HUES48 (cell line): ENCODE measurements around the gene SOCS6.

Experiments
- H3K27ac ChIP-seq: one replicate; pipeline ENCODE4 v1.7.0; 2013; ENCODE audit warnings: low read depth, low read length, inconsistent platforms
- H3K27me3 ChIP-seq: 2 replicates; pipeline ENCODE4 v1.6.1; 2013; ENCODE audit warnings: mild to moderate bottlenecking, low read length; ENCODE audit not compliant: control insufficient read depth, insufficient read depth
- H3K36me3 ChIP-seq: 2 replicates; pipeline ENCODE4 v1.6.1; 2013; ENCODE audit warnings: low read length; ENCODE audit not compliant: control insufficient read depth, insufficient read depth
- H3K4me1 ChIP-seq: 2 replicates; pipeline ENCODE4 v1.6.1; 2013; ENCODE audit warnings: mild to moderate bottlenecking, low read length; ENCODE audit not compliant: control insufficient read depth, insufficient read depth
- H3K4me3 ChIP-seq: 2 replicates; pipeline ENCODE4 v1.5.1; 2013; ENCODE audit warnings: mild to moderate bottlenecking, low read depth, low read length
- H3K9ac ChIP-seq: 2 replicates; pipeline ENCODE4 v1.6.1; 2013; ENCODE audit warnings: mild to moderate bottlenecking, low read depth, low read length, moderate library complexity
- H3K9me3 ChIP-seq: 2 replicates; pipeline ENCODE4 v1.6.1; 2013; ENCODE audit warnings: low read length; ENCODE audit not compliant: control insufficient read depth, insufficient read depth

SOCS6 gene

GRCh38 chr18:70289351-70290312 lies 787 bp downstream of the SOCS6 start:
- Histone ChIP-seq H3K27ac (peak overlapping the region; percentile 51), H3K36me3 (no peaks in the 10 kb centered on the region; the same call in 1 of the 2 replicates), H3K4me1 (peaks cover 13% of the 10 kb centered on the region), H3K9ac (peak overlapping the region; percentile 82), H3K27me3 (no peaks in the 10 kb centered on the region), H3K4me3 (peak overlapping the region; percentile 90), H3K9me3 (no peaks in the 10 kb centered on the region)

GRCh38 chr18:70290482-70291294 lies 1.8 kb downstream of the SOCS6 start:
- Histone ChIP-seq H3K4me3 (peak overlapping the region; percentile 90), H3K36me3 (no peaks in the 10 kb centered on the region; the same call in 1 of the 2 replicates)

GRCh38 chr18:70291295-70291574 lies 2.4 kb downstream of the SOCS6 start:
- Histone ChIP-seq H3K4me1 (peaks cover 22% of the 10 kb centered on the region), H3K9ac (no peak overlapping the region), H3K27me3 (no peaks in the 10 kb centered on the region), H3K27ac (no peak overlapping the region), H3K9me3 (no peaks in the 10 kb centered on the region), H3K36me3 (no peaks in the 10 kb centered on the region; the same call in 1 of the 2 replicates), H3K4me3 (no peak overlapping the region)

More at GRCh38 chr18:70290482-70291294, 1.8 kb downstream of the SOCS6 start:
- Histone ChIP-seq H3K9me3 (no peaks in the 10 kb centered on the region), H3K4me1 (peaks cover 18% of the 10 kb centered on the region), H3K27me3 (no peaks in the 10 kb centered on the region), H3K27ac (no peak overlapping the region), H3K9ac (no peak overlapping the region)

GRCh38 chr18:70292628-70293027 lies 3.8 kb downstream of the SOCS6 start:
- Histone ChIP-seq H3K27me3 (no peaks in the 10 kb centered on the region), H3K9me3 (no peaks in the 10 kb centered on the region), H3K27ac (no peak overlapping the region), H3K9ac (no peak overlapping the region), H3K36me3 (no peaks in the 10 kb centered on the region; the same call in 1 of the 2 replicates), H3K4me1 (peaks cover 34% of the 10 kb centered on the region), H3K4me3 (no peak overlapping the region)

GRCh38 chr18:70293166-70293565 lies 4.3 kb downstream of the SOCS6 start:
- no peak overlapping the region for H3K9ac ChIP-seq
- H3K4me1 ChIP-seq: peaks cover 31% of the 10 kb centered on the region
- H3K36me3 ChIP-seq: no peaks in the 10 kb centered on the region; the same call in 1 of the 2 replicates
- H3K9me3 ChIP-seq: no peaks in the 10 kb centered on the region
- H3K27me3 ChIP-seq: no peaks in the 10 kb centered on the region
- H3K4me3 ChIP-seq: no peak overlapping the region
- no peak overlapping the region for H3K27ac ChIP-seq

GRCh38 chr18:70294471-70295191 lies 5.8 kb downstream of the SOCS6 start:
- H3K9me3 ChIP-seq: no peaks in the 10 kb centered on the region
- no peak overlapping the region for H3K4me3 ChIP-seq
- H3K9ac ChIP-seq: no peak overlapping the region
- H3K27me3 ChIP-seq: no peaks in the 10 kb centered on the region
- no peaks in the 10 kb centered on the region; the same call in 1 of the 2 replicates for H3K36me3 ChIP-seq
- H3K4me1 ChIP-seq: peaks cover 31% of the 10 kb centered on the region
- H3K27ac ChIP-seq: no peak overlapping the region

GRCh38 chr18:70295192-70296188 lies 6.6 kb downstream of the SOCS6 start:
- H3K27ac ChIP-seq: no peak overlapping the region
- H3K9ac ChIP-seq: no peak overlapping the region
- H3K36me3 ChIP-seq: no peaks in the 10 kb centered on the region; the same call in 1 of the 2 replicates
- H3K4me3 ChIP-seq: no peak overlapping the region
- H3K4me1 ChIP-seq: peaks cover 29% of the 10 kb centered on the region
- no peaks in the 10 kb centered on the region for H3K9me3 ChIP-seq
- H3K27me3 ChIP-seq: no peaks in the 10 kb centered on the region

GRCh38 chr18:70296289-70296688 lies 7.4 kb downstream of the SOCS6 start:
- H3K27ac ChIP-seq: no peak overlapping the region
- H3K9me3 ChIP-seq: no peaks in the 10 kb centered on the region
- H3K4me3 ChIP-seq: no peak overlapping the region
- H3K27me3 ChIP-seq: no peaks in the 10 kb centered on the region
- H3K4me1 ChIP-seq: peaks cover 32% of the 10 kb centered on the region
- H3K36me3 ChIP-seq: no peaks in the 10 kb centered on the region; the same call in 1 of the 2 replicates
- no peak overlapping the region for H3K9ac ChIP-seq

- no peaks in the 10 kb centered on the region for H3K9me3 ChIP-seq
- H3K36me3 ChIP-seq: no peaks in the 10 kb centered on the region; the same call in 1 of the 2 replicates
- H3K4me1 ChIP-seq: peaks cover 37% of the 10 kb centered on the region
- H3K27me3 ChIP-seq: no peaks in the 10 kb centered on the region
- no peak overlapping the region for H3K27ac ChIP-seq
- no peak overlapping the region for H3K4me3 ChIP-seq
- H3K9ac ChIP-seq: no peak overlapping the region
Observed at GRCh38 chr18:70296781-70297180, 7.9 kb downstream of the SOCS6 start.

- peaks cover 44% of the 10 kb centered on the region for H3K4me1 ChIP-seq
- H3K27me3 ChIP-seq: no peaks in the 10 kb centered on the region
- no peak overlapping the region for H3K9ac ChIP-seq
- no peak overlapping the region for H3K4me3 ChIP-seq
- H3K36me3 ChIP-seq: no peaks in the 10 kb centered on the region
- no peak overlapping the region for H3K27ac ChIP-seq
- H3K9me3 ChIP-seq: no peaks in the 10 kb centered on the region
Observed at GRCh38 chr18:70299393-70299792, 10.5 kb downstream of the SOCS6 start.
